H1 (cell line): Measurements from ENCODE around the gene MICU1. TPM values are rescaled to one million over a fixed set of nuclear protein-coding genes. Genes with fewer than 3 reads are reported as not detected.

Experiments used
- CTCF ChIA-PET: fragments of 300-600 bp; sonication (Branson Sonifier 250); formaldehyde crosslinking; loops from one replicate; lab custom pipeline; 2021; ENCODE audit not compliant: partially characterized antibody; lab: Charles Lee
- POLR2A ChIA-PET: fragments of 300-600 bp; sonication (Branson Sonifier 250); formaldehyde crosslinking; loops from one replicate; lab custom pipeline; 2021; ENCODE audit warnings: inconsistent platforms; ENCODE audit not compliant: partially characterized antibody; lab: Charles Lee
- DNase-seq, 2 experiments: peaks; one replicate each; pipeline versions ENCODE4 v3.0.0 to v3.0.0-alpha.2; 2010 to 2022; ENCODE audit warnings: low spot score in 2 of 2, low read depth in 1 of 2, mixed read lengths in 1 of 2
- FAIRE-seq: peaks from 2 replicates; lab custom pipeline; 2011; peaks lifted over from hg19 to GRCh38; lab: Jason Lieb, UNC
- H2AFZ ChIP-seq: 2 replicates; pipeline ENCODE4 v1.8.1; 2012; ENCODE audit warnings: low read length, inconsistent platforms
- H2AK5ac ChIP-seq: 2 replicates; pipeline ENCODE4 v1.6.1; 2013; ENCODE audit warnings: low read depth, low read length
- H2BK120ac ChIP-seq: replicated peaks from 2 replicates; pipeline ENCODE3; 2013; ENCODE audit warnings: low read depth, low read length, inconsistent platforms
- H2BK12ac ChIP-seq: 2 replicates; pipeline ENCODE4 v1.6.1; 2013; ENCODE audit warnings: low read depth, low read length
- H2BK15ac ChIP-seq: 2 replicates; pipeline ENCODE4 v1.6.1; 2013; ENCODE audit warnings: low read length
- H2BK20ac ChIP-seq: 2 replicates; pipeline ENCODE4 v1.6.1; 2013; ENCODE audit warnings: low read length
- H2BK5ac ChIP-seq: 2 replicates; pipeline ENCODE4 v1.6.1; 2013; ENCODE audit warnings: low read depth, low read length
- H3K14ac ChIP-seq: 2 replicates; pipeline ENCODE4 v1.6.1; 2013; ENCODE audit warnings: inconsistent platforms; ENCODE audit not compliant: insufficient read length
- H3K18ac ChIP-seq: 2 replicates; pipeline ENCODE4 v1.6.1; 2013; ENCODE audit warnings: low read length; ENCODE audit errors: extremely low read depth
- H3K23ac ChIP-seq: 2 replicates; pipeline ENCODE4 v1.6.1; 2013; ENCODE audit warnings: inconsistent platforms; ENCODE audit not compliant: insufficient read length
- H3K23me2 ChIP-seq: 2 replicates; pipeline ENCODE4 v1.6.1; 2013; ENCODE audit warnings: low read depth, low read length
- H3K27ac ChIP-seq: 2 replicates; pipeline ENCODE4 v1.6.1; 2011; ENCODE audit warnings: low read depth, low read length, inconsistent platforms
- H3K27me3 ChIP-seq, 4 experiments: replicated peaks in 1 of 4; 1 replicate in 1 of 4; 2 replicates in 3 of 4; pipeline versions ENCODE4 v1.6.1 to v1.8.1; 2011 to 2013; ENCODE audit warnings: low read length in 3 of 4, mild to moderate bottlenecking in 3 of 4, inconsistent platforms in 2 of 4, mixed read lengths in 2 of 4, moderate library complexity in 1 of 4; ENCODE audit not compliant: control insufficient read depth in 3 of 4, insufficient read depth in 3 of 4; ENCODE audit errors: extremely low read depth in 1 of 4
- H3K36me3 ChIP-seq, 4 experiments: 2 replicates each; pipeline versions ENCODE4 v1.6.1 to v1.8.1; 2011 to 2013; ENCODE audit warnings: mild to moderate bottlenecking in 4 of 4, low read length in 3 of 4, moderate library complexity in 2 of 4, control low read depth in 1 of 4, inconsistent platforms in 1 of 4; ENCODE audit not compliant: insufficient read depth in 4 of 4, control insufficient read depth in 2 of 4
- H3K4ac ChIP-seq: replicated peaks from 2 replicates; pipeline ENCODE3; 2013; ENCODE audit warnings: low read length, low read depth, mixed read lengths, inconsistent platforms; ENCODE audit not compliant: insufficient read length
- H3K4me1 ChIP-seq, 4 experiments: replicated peaks in 1 of 4; 1 replicate in 1 of 4; 2 replicates in 3 of 4; pipeline versions ENCODE4 v1.6.1 to v1.8.1; 2011 to 2013; ENCODE audit warnings: low read length in 3 of 4, inconsistent platforms in 2 of 4, mixed read lengths in 1 of 4; ENCODE audit not compliant: insufficient read depth in 4 of 4, control insufficient read depth in 3 of 4
- H3K4me2 ChIP-seq, 2 experiments: 2 replicates each; pipeline versions ENCODE4 v1.6.1 to v1.8.1; 2011 to 2013; ENCODE audit warnings: low read depth in 2 of 2, low read length in 2 of 2, control low read depth in 1 of 2, inconsistent platforms in 1 of 2, mild to moderate bottlenecking in 1 of 2; ENCODE audit not compliant: insufficient read depth in 1 of 2
- H3K4me3 ChIP-seq, 4 experiments: fragments of 200-600, 300-600 bp in 1 of 4; sonication (generic), shearing (Covaris generic), sonication (Bioruptor Twin) in 1 of 4; 2 replicates each; pipeline versions ENCODE4 v1.5.1 to v1.8.1; 2011 to 2016; ENCODE audit warnings: low read length in 4 of 4, low read depth in 3 of 4, control low read depth in 2 of 4, inconsistent platforms in 2 of 4, mild to moderate bottlenecking in 2 of 4, mixed read lengths in 1 of 4, moderate library complexity in 1 of 4; ENCODE audit not compliant: insufficient read depth in 2 of 4; ENCODE audit errors: extremely low read depth in 1 of 4
- H3K56ac ChIP-seq: replicated peaks from 2 replicates; pipeline ENCODE3; 2013; ENCODE audit warnings: low read depth, mild to moderate bottlenecking, mixed read lengths, low read length, inconsistent platforms; ENCODE audit not compliant: insufficient read length
- H3K79me1 ChIP-seq: 2 replicates; pipeline ENCODE4 v1.6.1; 2013; ENCODE audit warnings: low read depth, low read length, control low read depth
- H3K79me2 ChIP-seq, 2 experiments: 2 replicates each; pipeline versions ENCODE4 v1.6.1 to v1.8.1; 2012 to 2013; ENCODE audit warnings: low read length in 2 of 2, mild to moderate bottlenecking in 2 of 2, inconsistent platforms in 1 of 2; ENCODE audit not compliant: insufficient read depth in 2 of 2, control insufficient read depth in 1 of 2
- H3K9ac ChIP-seq, 4 experiments: replicated peaks in 1 of 4; 1 replicate in 1 of 4; 2 replicates in 3 of 4; pipeline versions ENCODE4 v1.6.1 to v1.8.1; 2011 to 2013; ENCODE audit warnings: low read depth in 3 of 4, low read length in 3 of 4, control low read depth in 2 of 4, mild to moderate bottlenecking in 2 of 4, moderate library complexity in 2 of 4, inconsistent platforms in 1 of 4; ENCODE audit errors: extremely low read depth in 1 of 4
- H3K9me3 ChIP-seq, 2 experiments: 2 replicates each; pipeline versions ENCODE4 v1.6.1 to v1.8.1; 2012 to 2013; ENCODE audit warnings: mild to moderate bottlenecking in 2 of 2, moderate library complexity in 2 of 2, control low read depth in 1 of 2, inconsistent platforms in 1 of 2, low read depth in 1 of 2, low read length in 1 of 2, mixed read lengths in 1 of 2; ENCODE audit not compliant: insufficient read depth in 2 of 2
- H4K20me1 ChIP-seq, 2 experiments: replicated peaks in 1 of 2; 2 replicates each; pipeline versions ENCODE3 to v1.8.1; 2011 to 2013; ENCODE audit warnings: inconsistent platforms in 2 of 2, low read length in 2 of 2, mild to moderate bottlenecking in 1 of 2; ENCODE audit not compliant: insufficient read depth in 2 of 2, control insufficient read depth in 1 of 2
- H4K5ac ChIP-seq: 2 replicates; pipeline ENCODE4 v1.6.1; 2013; ENCODE audit warnings: low read length, low read depth, mixed read lengths, inconsistent platforms; ENCODE audit not compliant: insufficient read length
- H4K8ac ChIP-seq: 2 replicates; pipeline ENCODE4 v1.8.0; 2013; ENCODE audit warnings: mild to moderate bottlenecking, moderate library complexity, low read length, inconsistent platforms; ENCODE audit not compliant: insufficient read depth; ENCODE audit errors: extremely low read depth
- H4K91ac ChIP-seq: replicated peaks from 2 replicates; pipeline ENCODE3; 2013; ENCODE audit warnings: low read length, mixed read lengths, inconsistent platforms; ENCODE audit not compliant: insufficient read length
- ATF2 ChIP-seq: IDR thresholded peaks from 2 replicates; pipeline ENCODE4 v1.6.1; 2012; ENCODE audit warnings: low read length, inconsistent platforms
- BACH1 ChIP-seq: IDR thresholded peaks from 2 replicates; pipeline ENCODE4 v1.6.1; 2012; ENCODE audit warnings: low read length, improper control_type of control experiment
- FOSL1 ChIP-seq: IDR thresholded peaks from 2 replicates; pipeline ENCODE4 v1.6.1; 2011; ENCODE audit warnings: mild to moderate bottlenecking, low read depth, low read length, moderate library complexity; ENCODE audit not compliant: insufficient read depth
- HDAC6 ChIP-seq: IDR thresholded peaks from one replicate; pipeline ENCODE4 v1.7.1; 2012; ENCODE audit warnings: low read depth, mild to moderate bottlenecking, inconsistent platforms, low read length, moderate library complexity
- KDM1A ChIP-seq: fragments of 200-600, 300-600 bp; sonication (generic); IDR thresholded peaks from 2 replicates; pipeline ENCODE4 v1.7.1; 2016; ENCODE audit warnings: mild to moderate bottlenecking, low read length, borderline replicate concordance
- WGBS, 2 experiments: shearing (Covaris generic) in 1 of 2; methylation state at CpG; one replicate each; pipeline versions ENCODE4 v1.1.6 to v1.1.7; 2013 to 2015; ENCODE audit warnings: low lambda C conversion rate in 2 of 2, mixed read lengths in 2 of 2, inconsistent platforms in 1 of 2, low coverage in 1 of 2, missing lambda C conversion rate in 1 of 2; ENCODE audit not compliant: insufficient replicate concordance in 2 of 2, insufficient coverage in 1 of 2, insufficient read length in 1 of 2; ENCODE audit errors: extremely low coverage in 1 of 2, missing lambda C conversion rate in 1 of 2; 5-methylcytosine and 5-hydroxymethylcytosine counted together
- polyA plus RNA-seq, 7 experiments: library from polyadenylated mRNA; depleted of rRNA in 3 of 7; stranded (reverse) in 5 of 7; unstranded in 2 of 7; fragments of >200 nt in 5 of 7; fragments of 200-250 nt in 2 of 7; gene quantifications; 1 replicate in 5 of 7; 2 replicates in 1 of 7; 4 replicates in 1 of 7; pipeline versions ENCODE4 v1.2.1 to v1.2.3, GENCODE V29; 2011 to 2013; ENCODE audit warnings: missing spikeins in 2 of 7, mixed read lengths in 2 of 7
- total RNA-seq: library from RNA; stranded (reverse); fragmentation: NEBNext Ultra II Directional; extraction: Animal tissue kit (Norgen Biotek cat#: 25700); gene quantifications from 2 replicates; pipeline ENCODE4 v1.2.1, GENCODE V29; 2021

The MICU1 gene
- total and polyA plus RNA-seq, 2 of the 8 experiments (the other 6 are each of a cell fraction or from before 2014, with no cell fraction given) = 18.0 to 36.7 TPM

GRCh38 chr10:72545546-72545945 is 80.3 kb downstream of the MICU1 start:
- H2AFZ ChIP-seq = no peak overlapping the region
- no peak overlapping the region for H3K27ac ChIP-seq
- H3K4ac ChIP-seq = no peak overlapping the region
- H2AK5ac ChIP-seq = no peak overlapping the region
- H4K20me1 ChIP-seq = no peaks in the 10 kb centered on the region
- H3K23me2 ChIP-seq = no peaks in the 10 kb centered on the region
- H2BK120ac ChIP-seq = no peak overlapping the region
- H2BK5ac ChIP-seq = no peak overlapping the region
- H3K79me1 ChIP-seq = no peaks in the 10 kb centered on the region
- no peak overlapping the region for H3K56ac ChIP-seq
- peaks cover 3 to 22% (median 14%) of the 10 kb centered on the region in 4 experiments; a peak in 6 of 8 replicates for H3K36me3 ChIP-seq
- no peak overlapping the region for H3K18ac ChIP-seq
- no peak overlapping the region for H3K23ac ChIP-seq
- no peak overlapping the region for H2BK15ac ChIP-seq
- H3K79me2 ChIP-seq = no peaks in the 10 kb centered on the region
- H2BK20ac ChIP-seq = no peak overlapping the region
- no peak overlapping the region for H4K8ac ChIP-seq
- no peaks in the 10 kb centered on the region for H3K27me3 ChIP-seq
- TF ChIP-seq BACH1 = no peak
- no peak for TF ChIP-seq ATF2
- no peak for TF ChIP-seq FOSL1
- TF ChIP-seq HDAC6 = no peak
- TF ChIP-seq KDM1A = no peak
- TF ChIP-seq, all 59 proteins: peak for 0
- no peak overlapping the region; a peak in 1 of 4 replicates for H3K4me2 ChIP-seq
- H2BK12ac ChIP-seq = no peak overlapping the region
- peaks cover 0 to 4% (median 0%) of the 10 kb centered on the region in 4 experiments; a peak in 2 of 7 replicates for H3K4me1 ChIP-seq
- H3K9ac ChIP-seq = no peak overlapping the region
- H4K91ac ChIP-seq = no peak overlapping the region
- FAIRE-seq (no peak), DNase-seq (no peak)
- ChIA-PET POLR2A (no interaction called here), CTCF (interaction anchor here (2.6 kb wide), 1 partner anchor 181 kb away, joined by 9 read pairs; no protein-coding TSS in a partner anchor)
- WGBS, 2 experiments = 74% methylated on average over 1 of the region's 1 CpG; no CpG with 5 or more reads in 1 of the 2 experiments
- H3K14ac ChIP-seq = no peak overlapping the region
- H4K5ac ChIP-seq = no peak overlapping the region
- no peak overlapping the region for H3K4me3 ChIP-seq
- H3K9me3 ChIP-seq = peaks cover 12 to 15% of the 10 kb centered on the region in 2 experiments
